Measurements from ENCODE around the gene SRSF10.

The SRSF10 gene

GRCh38 chr1:23959461-23960290 lies 20.5 kb downstream of the SRSF10 start, which contains the start of gene PNRC2 (continued):
- TF ChIP-seq ZBTB11 (tag by site-specific recombination; conservative IDR thresholded peaks at IDR 0.05; ENCODE audit: low read depth): peak; percentile 54
- no peak for TF ChIP-seq ZSCAN16 (tag by site-specific recombination; IDR thresholded peaks at IDR 0.05)
- no peak for TF ChIP-seq ZNF473 (tag by site-specific recombination; IDR thresholded peaks at IDR 0.05)
- no peak for TF ChIP-seq ZBTB6 (tag by site-specific recombination; IDR thresholded peaks at IDR 0.05)
- TF ChIP-seq ZNF362 (tag by site-specific recombination; IDR thresholded peaks at IDR 0.05): no peak
- no peak for TF ChIP-seq ZNF354C (tag by site-specific recombination; IDR thresholded peaks at IDR 0.05; ENCODE audit: borderline replicate concordance, low read depth)
- no peak for TF ChIP-seq PBX3 (CRISPR knock-in tag; IDR thresholded peaks at IDR 0.05)
- no peak for TF ChIP-seq ZNF148 (tag by site-specific recombination; IDR thresholded peaks at IDR 0.05; ENCODE audit: borderline replicate concordance)
- TF ChIP-seq ZBTB8A (tag by site-specific recombination; IDR thresholded peaks at IDR 0.05): peak; percentile 84
- peak; percentile 93 for TF ChIP-seq ZBTB17 (tag by site-specific recombination; IDR thresholded peaks at IDR 0.05)
- TF ChIP-seq ZNF19 (tag by site-specific recombination; IDR thresholded peaks at IDR 0.05; ENCODE audit: low read depth): no peak
- no peak for TF ChIP-seq ZNF837 (tag by site-specific recombination; IDR thresholded peaks at IDR 0.05)
- no peak for TF ChIP-seq ZNF202 (tag by site-specific recombination; IDR thresholded peaks at IDR 0.05; ENCODE audit: borderline replicate concordance)
- no peak for TF ChIP-seq ZNF544 (tag by site-specific recombination; IDR thresholded peaks at IDR 0.05)
- no peak for TF ChIP-seq ZNF10 (tag by site-specific recombination; IDR thresholded peaks at IDR 0.05)
- no peak for TF ChIP-seq ZNF626 (tag by site-specific recombination; IDR thresholded peaks at IDR 0.05)
- peak; percentile 71 for TF ChIP-seq PATZ1 (tag by site-specific recombination; IDR thresholded peaks at IDR 0.05)
- TF ChIP-seq ZNF585B (tag by site-specific recombination; IDR thresholded peaks at IDR 0.05): no peak
- TF ChIP-seq ZNF658 (tag by site-specific recombination; IDR thresholded peaks at IDR 0.05): no peak
- TF ChIP-seq ZBTB21 (tag by site-specific recombination; IDR thresholded peaks at IDR 0.05): no peak
- no peak for TF ChIP-seq ZNF558 (tag by site-specific recombination; IDR thresholded peaks at IDR 0.05)
- no peak for TF ChIP-seq ZFP41 (tag by site-specific recombination; IDR thresholded peaks at IDR 0.05; ENCODE audit: borderline replicate concordance)
- TF ChIP-seq ZNF629 (tag by site-specific recombination; IDR thresholded peaks at IDR 0.05): peak; percentile 46
- no peak for TF ChIP-seq ZNF560 (tag by site-specific recombination; IDR thresholded peaks at IDR 0.05; ENCODE audit: borderline replicate concordance)
- TF ChIP-seq ZBTB1 (tag by site-specific recombination; IDR thresholded peaks at IDR 0.05): 0 out of 2 replicates have a peak, but pooled peaks have one; percentile 7
- TF ChIP-seq ZNF184 (tag by site-specific recombination; IDR thresholded peaks at IDR 0.05): no peak
- TF ChIP-seq TRIM28 (IDR thresholded peaks at IDR 0.05; ENCODE audit: borderline replicate concordance, low read length): no peak
- TF ChIP-seq ZNF214 (tag by site-specific recombination; IDR thresholded peaks at IDR 0.05; ENCODE audit: borderline replicate concordance): no peak
- no peak for TF ChIP-seq ZNF555 (tag by site-specific recombination; conservative IDR thresholded peaks at IDR 0.05)
